Transverse colon (tissue), 4 donors: Measurements from ENCODE around the gene HHATL. TPM values are rescaled to one million over a fixed set of nuclear protein-coding genes. Genes with fewer than 3 reads are reported as not detected.

ENCODE experiments used
- DNase-seq: peaks from one replicate; pipeline ENCODE4 v3.0.0-alpha.2; 2019
- H3K27ac ChIP-seq, 4 donors: fragments of 200-600 bp; sonication (generic); 2 replicates each; pipeline ENCODE4 v1.5.1; 2016 to 2018; ENCODE audit warnings: inconsistent platforms in 4 of 4
- H3K27me3 ChIP-seq: fragments of 200-600 bp; sonication (generic); 2 replicates; pipeline ENCODE4 v1.5.1; 2017; ENCODE audit warnings: inconsistent platforms
- H3K36me3 ChIP-seq, 4 donors: fragments of 200-600 bp; sonication (generic); 2 replicates each; pipeline ENCODE4 v1.5.1; 2017 to 2019; ENCODE audit warnings: inconsistent platforms in 4 of 4
- H3K4me1 ChIP-seq, 4 donors: fragments of 200-600 bp; sonication (generic); 2 replicates each; pipeline ENCODE4 v1.5.1; 2017 to 2020; ENCODE audit warnings: inconsistent platforms in 4 of 4
- H3K4me3 ChIP-seq, 4 donors: fragments of 200-600 bp; sonication (generic); 1 replicate in 1 of 4; 2 replicates in 3 of 4; pipeline versions ENCODE4 v1.5.1 to v1.6.1; 2017 to 2019; ENCODE audit warnings: inconsistent platforms in 4 of 4
- H3K9me3 ChIP-seq, 2 donors: fragments of 200-600 bp; sonication (generic); 2 replicates each; pipeline ENCODE4 v1.5.1; 2017 to 2019; ENCODE audit warnings: inconsistent platforms in 2 of 2
- EP300 ChIP-seq: sonication (generic); formaldehyde crosslinking; IDR thresholded peaks from one replicate; pipeline ENCODE4 v1.6.1; 2017; ENCODE audit warnings: antibody characterized with exemption, low read depth
- POLR2A ChIP-seq: fragments of 450-650 bp; IDR thresholded peaks from one replicate; pipeline ENCODE4 v1.6.1; 2016; ENCODE audit warnings: antibody characterized with exemption, mild to moderate bottlenecking, moderate library complexity
- POLR2AphosphoS5 ChIP-seq, 3 donors: sonication (generic); formaldehyde crosslinking; IDR thresholded peaks; one replicate each; pipeline ENCODE4 v1.6.1; 2016; ENCODE audit warnings: antibody characterized with exemption in 3 of 3
- WGBS, 2 donors: methylation state at CpG; one replicate each; pipeline ENCODE4 v1.1.5; 2018; ENCODE audit warnings: low coverage in 1 of 2; 5-methylcytosine and 5-hydroxymethylcytosine counted together
- in situ Hi-C, 4 donors: fragments of 200-750 bp; cut with MboI; loops; one replicate each; pipeline versions ENCODE4 v1.15.0 to v1.15.1; 2017; ENCODE audit warnings: low sequenced_read_pairs in 3 of 4, low pct_ligation_motif_present in 1 of 4, low pct_unique_long_range_greater_than_20kb in 1 of 4
- intact Hi-C: fragments of 100-400 bp; cut with DNase I; formaldehyde crosslinking; loops from one replicate; pipeline ENCODE4 v1.15.1; 2023; ENCODE audit warnings: low total_unique reads
- total RNA-seq, 4 donors: library from RNA; depleted of rRNA; stranded (reverse); fragments of >200 nt; gene quantifications; one replicate each; pipeline ENCODE4 v1.1.0, GENCODE V29; 2016
- TF ChIP-seq, protein P1 (sequence below), 5 experiments: fragments of 200-600 bp in 3 of 5; fragments of 450-650 bp in 2 of 5; sonication (generic) in 3 of 5; IDR thresholded peaks; 1 replicate in 2 of 5; 2 replicates in 3 of 5; pipeline ENCODE4 v1.5.1; 2016 to 2017; ENCODE audit warnings: antibody characterized with exemption in 5 of 5, inconsistent platforms in 3 of 5, mild to moderate bottlenecking in 2 of 5, moderate library complexity in 1 of 5

The HHATL gene
- total RNA-seq, 4 donors from 2014 or later = 0.27 TPM; not detected in 3

DNA sequence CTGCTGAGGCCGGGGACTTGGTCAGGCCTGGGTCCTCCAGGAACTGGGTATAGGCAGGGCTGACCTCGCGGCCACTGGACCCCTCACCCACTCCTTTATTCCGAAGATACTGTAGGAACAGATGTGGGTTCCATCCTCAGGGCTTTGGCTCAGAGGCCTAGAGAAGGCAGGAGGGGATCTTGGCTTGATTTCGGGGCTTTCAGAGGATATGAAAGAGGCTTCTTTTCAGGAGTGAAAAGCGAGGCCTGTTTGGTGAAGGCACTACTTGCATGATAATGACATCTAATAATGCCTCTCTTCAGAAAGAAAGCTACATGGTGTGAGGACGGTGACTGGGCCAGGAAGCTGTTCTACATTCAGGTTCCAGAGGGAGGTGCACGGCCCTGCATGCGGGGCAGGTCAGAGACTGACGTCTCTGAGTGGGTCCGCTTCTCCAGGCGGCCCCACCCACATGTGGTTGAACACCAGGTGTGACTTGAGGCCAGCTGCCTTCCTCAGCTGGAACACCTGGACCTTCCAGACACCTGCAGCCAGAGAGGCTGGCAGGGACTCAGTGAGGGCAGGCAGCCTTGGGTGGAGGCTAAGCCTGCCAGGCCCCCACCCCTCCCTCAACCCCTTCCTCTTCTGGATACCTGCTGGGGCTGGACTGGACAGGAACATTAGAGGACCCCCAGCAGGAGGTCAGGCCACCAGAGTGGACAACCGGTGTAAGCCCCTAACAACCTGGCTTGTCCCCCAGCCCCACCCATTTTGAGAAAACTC lies 31.1 kb upstream of the HHATL start:
- in situ Hi-C loops = no loop called here
- H3K27ac ChIP-seq = no peak overlapping the region

DNA sequence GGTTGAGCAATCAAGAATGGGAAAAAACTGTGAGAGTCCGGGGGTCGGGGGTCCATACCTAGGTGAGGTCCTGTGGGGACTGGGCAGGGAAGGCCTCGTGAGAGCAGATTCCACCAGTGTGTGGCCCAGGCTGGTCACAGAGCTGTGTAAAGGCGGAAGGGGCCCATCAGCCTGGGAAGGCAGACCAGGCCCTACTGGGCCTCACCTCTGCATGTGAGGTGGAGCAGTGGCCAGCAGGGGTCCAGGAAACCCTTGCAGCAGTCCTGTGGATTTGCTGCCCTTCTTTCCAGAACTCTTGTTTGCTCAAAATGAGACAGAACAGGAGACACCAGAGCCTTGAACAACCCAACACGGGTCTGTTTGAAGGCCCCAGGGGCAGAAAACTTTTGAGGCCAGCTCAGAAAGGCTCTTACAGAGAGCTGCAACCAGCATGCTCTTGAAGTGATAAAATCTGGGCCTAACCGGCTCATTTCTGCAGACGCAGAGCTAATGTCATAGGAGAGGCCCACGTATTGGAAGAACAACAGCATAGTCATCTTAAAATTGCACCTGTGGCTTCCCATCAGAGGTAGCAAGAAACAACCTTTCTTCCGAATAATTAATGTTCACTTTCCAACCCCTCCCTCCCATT lies 30.3 kb upstream of the HHATL start:
- Histone ChIP-seq H3K9me3 (no peaks in the 10 kb centered on the region), H3K4me3 (no peak overlapping the region), H3K4me1 (peaks cover 0 to 3% (median 0%) of the 10 kb centered on the region in 4 donors), H3K36me3 (no peaks in the 10 kb centered on the region), H3K27ac (no peak overlapping the region), H3K27me3 (no peaks in the 10 kb centered on the region)
- intact Hi-C loops (no loop called here), in situ Hi-C loops (no loop called here)
- 87 to 93% methylated on average over 4 to 9 of the region's 9 CpGs for WGBS, 2 donors
- TF ChIP-seq POLR2A (no peak), POLR2AphosphoS5 (IDR thresholded peaks at IDR 0.05) (no peak)
- DNase-seq = no peak

More for the DNA sequence above, 31.1 kb upstream of the HHATL start:
- Histone ChIP-seq H3K4me3 (no peak overlapping the region), H3K9me3 (no peaks in the 10 kb centered on the region), H3K4me1 (no peaks in the 10 kb centered on the region), H3K27me3 (no peaks in the 10 kb centered on the region), H3K36me3 (no peaks in the 10 kb centered on the region)
- TF ChIP-seq, protein P1, sequence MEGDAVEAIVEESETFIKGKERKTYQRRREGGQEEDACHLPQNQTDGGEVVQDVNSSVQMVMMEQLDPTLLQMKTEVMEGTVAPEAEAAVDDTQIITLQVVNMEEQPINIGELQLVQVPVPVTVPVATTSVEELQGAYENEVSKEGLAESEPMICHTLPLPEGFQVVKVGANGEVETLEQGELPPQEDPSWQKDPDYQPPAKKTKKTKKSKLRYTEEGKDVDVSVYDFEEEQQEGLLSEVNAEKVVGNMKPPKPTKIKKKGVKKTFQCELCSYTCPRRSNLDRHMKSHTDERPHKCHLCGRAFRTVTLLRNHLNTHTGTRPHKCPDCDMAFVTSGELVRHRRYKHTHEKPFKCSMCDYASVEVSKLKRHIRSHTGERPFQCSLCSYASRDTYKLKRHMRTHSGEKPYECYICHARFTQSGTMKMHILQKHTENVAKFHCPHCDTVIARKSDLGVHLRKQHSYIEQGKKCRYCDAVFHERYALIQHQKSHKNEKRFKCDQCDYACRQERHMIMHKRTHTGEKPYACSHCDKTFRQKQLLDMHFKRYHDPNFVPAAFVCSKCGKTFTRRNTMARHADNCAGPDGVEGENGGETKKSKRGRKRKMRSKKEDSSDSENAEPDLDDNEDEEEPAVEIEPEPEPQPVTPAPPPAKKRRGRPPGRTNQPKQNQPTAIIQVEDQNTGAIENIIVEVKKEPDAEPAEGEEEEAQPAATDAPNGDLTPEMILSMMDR (IDR thresholded peaks at IDR 0.05) = no peak
- TF ChIP-seq POLR2A (no peak), EP300 (no peak), POLR2AphosphoS5 (IDR thresholded peaks at IDR 0.05) (no peak)
- no peak for DNase-seq
- WGBS, 2 donors = 67 to 85% methylated on average over 4 to 13 of the region's 13 CpGs
- intact Hi-C loops = no loop called here

DNA sequence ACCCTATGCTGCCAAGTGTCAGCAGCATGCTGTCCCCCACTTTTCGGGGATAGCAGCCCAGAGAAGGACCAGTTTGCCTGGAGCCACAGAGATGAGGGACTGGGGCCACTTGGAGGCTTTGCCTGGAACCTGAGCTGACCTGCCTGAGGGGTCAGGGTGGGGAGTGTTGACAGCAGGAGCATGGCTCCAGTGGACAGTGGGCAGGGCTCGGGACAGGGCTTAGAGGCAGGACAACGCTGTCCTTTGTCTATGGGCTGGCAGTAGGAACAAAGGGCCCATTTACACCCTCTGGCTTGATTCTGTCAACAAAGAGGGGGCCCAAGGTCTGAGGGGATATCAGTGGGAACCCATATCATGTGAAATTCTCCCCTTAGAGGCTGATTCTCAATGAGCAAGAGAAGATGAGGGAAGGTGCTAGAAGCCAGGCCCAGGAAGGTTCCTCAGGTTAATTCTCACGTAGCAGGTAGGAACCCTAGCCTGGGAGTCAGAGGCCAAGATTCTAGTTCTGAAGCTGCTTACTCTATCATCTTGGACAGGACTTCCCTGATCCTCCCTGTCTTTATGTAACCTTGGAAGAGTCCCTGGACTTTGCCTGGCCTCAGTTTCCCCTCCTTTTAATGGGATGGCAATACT lies 29.7 kb upstream of the HHATL start:
- H3K4me1 ChIP-seq = peaks cover 0 to 5% (median 0%) of the 10 kb centered on the region in 4 donors
- H3K27ac ChIP-seq = no peak overlapping the region
- no peaks in the 10 kb centered on the region for H3K9me3 ChIP-seq
- WGBS, 2 donors = 81% methylated on average over 4 of the region's 4 CpGs; no CpG with 5 or more reads in 1 of the 2 donors
- in situ Hi-C loops = no loop called here
- no peaks in the 10 kb centered on the region for H3K36me3 ChIP-seq
- no peak overlapping the region for H3K4me3 ChIP-seq
- TF ChIP-seq, protein P1 (IDR thresholded peaks at IDR 0.05) = no peak
- TF ChIP-seq EP300 = no peak
- TF ChIP-seq POLR2AphosphoS5 (IDR thresholded peaks at IDR 0.05) = no peak
- TF ChIP-seq POLR2A = no peak
- H3K27me3 ChIP-seq = no peaks in the 10 kb centered on the region
- intact Hi-C loops = no loop called here
- no peak for DNase-seq

DNA sequence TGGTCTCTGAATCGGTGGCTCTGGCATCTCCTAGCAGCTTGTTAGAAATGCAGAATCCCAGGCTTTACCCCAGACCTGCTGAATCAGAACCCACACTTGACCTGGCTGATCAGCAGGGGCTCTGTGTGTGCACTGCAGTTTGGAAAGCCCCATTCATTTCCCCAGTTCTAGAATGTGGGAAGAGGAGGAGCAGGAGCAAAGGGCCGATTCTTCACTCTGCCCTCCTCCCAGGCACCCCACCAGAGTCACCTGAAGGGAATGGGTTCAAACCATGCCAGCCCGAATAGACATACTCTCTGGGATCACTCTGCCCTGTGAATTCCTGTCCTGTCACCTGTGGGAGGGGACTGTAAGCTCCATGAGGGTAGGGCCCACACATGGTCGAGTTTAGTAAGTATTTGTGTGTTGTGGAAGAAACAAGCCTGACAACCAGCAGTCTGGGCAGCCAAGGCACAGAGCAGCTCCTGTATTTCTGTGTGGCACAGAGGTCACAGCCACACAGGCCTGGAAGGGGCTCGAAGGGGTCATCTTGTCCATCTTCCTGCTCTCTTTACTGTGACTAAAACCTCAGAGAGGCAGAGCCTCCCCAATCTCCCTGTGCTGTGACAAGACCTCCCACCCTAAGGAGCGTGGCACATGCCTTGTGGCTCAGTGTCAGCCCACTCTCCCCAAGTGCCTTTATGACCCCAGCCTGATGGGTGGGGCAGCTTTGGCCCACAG lies 29.0 kb upstream of the HHATL start:
- in situ Hi-C loops (no loop called here), intact Hi-C loops (no loop called here)
- TF ChIP-seq POLR2AphosphoS5 (IDR thresholded peaks at IDR 0.05) (no peak), EP300 (no peak), POLR2A (no peak)
- TF ChIP-seq, protein P1 (IDR thresholded peaks at IDR 0.05) = no peak
- Histone ChIP-seq H3K36me3 (no peaks in the 10 kb centered on the region), H3K4me3 (no peak overlapping the region), H3K9me3 (no peaks in the 10 kb centered on the region), H3K27me3 (no peaks in the 10 kb centered on the region), H3K4me1 (peaks cover 0 to 5% (median 0%) of the 10 kb centered on the region in 4 donors), H3K27ac (no peak overlapping the region)
- DNase-seq = no peak
- WGBS, 2 donors = 70% methylated on average over 6 of the region's 6 CpGs; no CpG with 5 or more reads in 1 of the 2 donors
